Adrenal gland (tissue), 12 donors: Measurements from ENCODE around the gene ZNF516. TPM values are rescaled to one million over a fixed set of nuclear protein-coding genes. Genes with fewer than 3 reads are reported as not detected.

Experiments used
- DNase-seq, 7 donors: peaks; one replicate each; pipeline ENCODE4 v3.0.0-alpha.2; 2019 to 2020
- H3K27ac ChIP-seq, 5 donors: fragments of 200-600 bp; sonication (generic) in 4 of 5; 1 replicate in 3 of 5; 2 replicates in 2 of 5; pipeline versions ENCODE4 v1.5.1 to v1.8.0; 2016 to 2020; ENCODE audit warnings: mild to moderate bottlenecking in 1 of 5
- H3K27me3 ChIP-seq: fragments of 200-600 bp; 2 replicates; pipeline ENCODE4 v1.8.0; 2021
- H3K36me3 ChIP-seq, 2 donors: fragments of 200-600 bp; replicated peaks in 1 of 2; 1 replicate in 1 of 2; 2 replicates in 1 of 2; pipeline versions ENCODE4 v1.5.1 to v1.8.0; 2018 to 2022
- H3K4me1 ChIP-seq, 2 donors: fragments of 200-600 bp; replicated peaks in 1 of 2; 1 replicate in 1 of 2; 2 replicates in 1 of 2; pipeline versions ENCODE4 v1.5.1 to v1.8.0; 2018 to 2021
- H3K4me3 ChIP-seq, 4 donors: fragments of 200-600 bp; sonication (generic) in 3 of 4; one replicate each; pipeline ENCODE4 v1.5.1; 2016 to 2018
- H3K9me3 ChIP-seq, 3 donors: fragments of 200-600 bp; sonication (generic) in 1 of 3; replicated peaks in 1 of 3; 1 replicate in 2 of 3; 2 replicates in 1 of 3; pipeline versions ENCODE4 v1.5.1 to v1.8.0; 2016 to 2021
- POLR2A ChIP-seq, 2 donors: fragments of 450-650 bp; IDR thresholded peaks; one replicate each; pipeline ENCODE4 v1.6.1; 2017; ENCODE audit warnings: antibody characterized with exemption in 2 of 2, mild to moderate bottlenecking in 2 of 2, moderate library complexity in 1 of 2
- WGBS, 4 donors: extraction: QIAGEN DNeasy Blood & Tissue Kit in 2 of 4; methylation state at CpG; one replicate each; pipeline versions ENCODE4 v1.1.5 to v1.1.7; 2013 to 2017; 5-methylcytosine and 5-hydroxymethylcytosine counted together
- intact Hi-C, 2 donors: fragments of 100-400 bp; cut with DNase I; formaldehyde crosslinking; loops; one replicate each; pipeline versions ENCODE4 v1.14.1 to v1.15.0; 2022 to 2023
- polyA plus RNA-seq, 3 donors: library from polyadenylated mRNA; stranded (reverse); fragments of 200-250 nt in 2 of 3; fragments of 350-450 nt in 1 of 3; fragmentation: Illumina TruSeq in 1 of 3; extraction: RNeasy Lipid Tissue Mini Kit (QIAGEN cat#74804) in 1 of 3; gene quantifications; one replicate each; pipeline ENCODE4 v1.2.3, GENCODE V29; 2013 to 2014
- total RNA-seq, 9 donors: library from RNA; depleted of rRNA in 4 of 9; stranded (reverse); fragments of >200 nt in 4 of 9; fragments of 120-200 nt in 1 of 9; fragmentation: NEBNext Ultra II Directional in 1 of 9; extraction: Animal tissue kit (Norgen Biotek cat#: 25700) in 1 of 9; gene quantifications; one replicate each; pipeline versions ENCODE4 v1.1.0 to v1.2.4, GENCODE V29; 2013 to 2023
- TF ChIP-seq, protein P1 (sequence below), 6 experiments: fragments of 450-650 bp in 4 of 6; fragments of 200-600 bp in 2 of 6; sonication (generic) in 1 of 6; IDR thresholded peaks; 1 replicate in 5 of 6; 2 replicates in 1 of 6; pipeline versions ENCODE4 v1.5.1 to v1.8.0; 2016 to 2021; ENCODE audit warnings: antibody characterized with exemption in 6 of 6, mild to moderate bottlenecking in 2 of 6, moderate library complexity in 1 of 6
- donor health status: healthy with polysubstance abuse.
- donor health status: Bipolar disorder and iron deficiency.
- donor health status: DM: yes; HTN: yes; CAD: no.
- donor health status: DM: no; HTN: no; CAD: no.
- donor health status: DM: no; HTN: no; CAD: no.
- donor health status: DM: yes; HTN: yes; CAD: no.

The ZNF516 gene
- total and polyA plus RNA-seq, 12 donors = 8.6 to 60.1 (median 31.0) TPM

DNA sequence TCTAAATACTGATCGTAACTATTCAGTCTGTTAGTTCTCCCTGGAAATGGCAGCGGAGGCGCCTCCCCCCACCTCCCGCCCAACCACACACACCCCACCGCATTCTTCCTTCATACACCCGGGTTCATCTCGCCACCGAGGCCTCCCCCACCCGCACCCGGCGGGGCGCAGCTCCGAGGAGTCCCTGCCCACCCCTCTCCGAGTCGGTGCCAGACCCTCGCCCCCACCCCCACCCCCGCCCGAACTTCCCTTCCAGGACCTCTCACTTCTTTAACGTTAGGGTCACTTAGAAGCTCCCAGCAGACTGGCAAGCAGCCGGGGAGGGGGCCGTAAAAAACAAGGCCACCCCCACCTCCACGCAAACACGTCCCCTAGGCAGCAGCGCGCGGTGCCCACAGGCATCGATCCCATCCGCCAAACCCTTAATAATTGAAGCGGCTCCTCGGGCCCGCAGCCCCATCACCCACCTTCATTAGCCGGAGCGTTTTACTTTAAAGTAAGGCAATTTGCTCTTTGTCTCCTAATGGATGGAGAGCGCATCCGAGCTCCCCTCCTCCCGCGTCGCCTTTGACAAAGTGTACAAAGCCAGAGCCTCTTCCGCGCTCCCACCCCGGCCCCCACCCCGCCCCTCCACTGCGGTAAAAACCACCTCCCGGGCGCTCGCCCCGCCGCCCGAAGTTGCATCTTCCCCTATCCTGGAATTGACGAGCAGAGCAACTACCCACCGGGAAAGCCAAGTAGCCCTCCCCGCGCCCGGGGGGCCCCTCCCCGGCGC lies 624 bp downstream of the ZNF516 start:
- no peaks in the 10 kb centered on the region for H3K27me3 ChIP-seq
- H3K4me1 ChIP-seq = peaks cover 13% of the 10 kb centered on the region in 2 donors
- 0 to 1% (median 1%) methylated on average over 11 to 56 of the region's 56 CpGs for WGBS, 4 donors
- peak overlapping the region in 3 of 4 donors; percentile 36 to 95 (median 61) for H3K4me3 ChIP-seq
- H3K36me3 ChIP-seq = no peaks in the 10 kb centered on the region
- DNase-seq = peak in 6 of 7 donors; percentile 42 to 64 (median 52)
- TF ChIP-seq, protein P1, sequence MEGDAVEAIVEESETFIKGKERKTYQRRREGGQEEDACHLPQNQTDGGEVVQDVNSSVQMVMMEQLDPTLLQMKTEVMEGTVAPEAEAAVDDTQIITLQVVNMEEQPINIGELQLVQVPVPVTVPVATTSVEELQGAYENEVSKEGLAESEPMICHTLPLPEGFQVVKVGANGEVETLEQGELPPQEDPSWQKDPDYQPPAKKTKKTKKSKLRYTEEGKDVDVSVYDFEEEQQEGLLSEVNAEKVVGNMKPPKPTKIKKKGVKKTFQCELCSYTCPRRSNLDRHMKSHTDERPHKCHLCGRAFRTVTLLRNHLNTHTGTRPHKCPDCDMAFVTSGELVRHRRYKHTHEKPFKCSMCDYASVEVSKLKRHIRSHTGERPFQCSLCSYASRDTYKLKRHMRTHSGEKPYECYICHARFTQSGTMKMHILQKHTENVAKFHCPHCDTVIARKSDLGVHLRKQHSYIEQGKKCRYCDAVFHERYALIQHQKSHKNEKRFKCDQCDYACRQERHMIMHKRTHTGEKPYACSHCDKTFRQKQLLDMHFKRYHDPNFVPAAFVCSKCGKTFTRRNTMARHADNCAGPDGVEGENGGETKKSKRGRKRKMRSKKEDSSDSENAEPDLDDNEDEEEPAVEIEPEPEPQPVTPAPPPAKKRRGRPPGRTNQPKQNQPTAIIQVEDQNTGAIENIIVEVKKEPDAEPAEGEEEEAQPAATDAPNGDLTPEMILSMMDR (IDR thresholded peaks at IDR 0.05) = no peak
- TF ChIP-seq POLR2A (IDR thresholded peaks at IDR 0.05) = no peak
- H3K27ac ChIP-seq = peak overlapping the region in 4 of 5 donors; percentile 84 to 95 (median 92)
- intact Hi-C loops = no loop called here
- no peaks in the 10 kb centered on the region for H3K9me3 ChIP-seq

DNA sequence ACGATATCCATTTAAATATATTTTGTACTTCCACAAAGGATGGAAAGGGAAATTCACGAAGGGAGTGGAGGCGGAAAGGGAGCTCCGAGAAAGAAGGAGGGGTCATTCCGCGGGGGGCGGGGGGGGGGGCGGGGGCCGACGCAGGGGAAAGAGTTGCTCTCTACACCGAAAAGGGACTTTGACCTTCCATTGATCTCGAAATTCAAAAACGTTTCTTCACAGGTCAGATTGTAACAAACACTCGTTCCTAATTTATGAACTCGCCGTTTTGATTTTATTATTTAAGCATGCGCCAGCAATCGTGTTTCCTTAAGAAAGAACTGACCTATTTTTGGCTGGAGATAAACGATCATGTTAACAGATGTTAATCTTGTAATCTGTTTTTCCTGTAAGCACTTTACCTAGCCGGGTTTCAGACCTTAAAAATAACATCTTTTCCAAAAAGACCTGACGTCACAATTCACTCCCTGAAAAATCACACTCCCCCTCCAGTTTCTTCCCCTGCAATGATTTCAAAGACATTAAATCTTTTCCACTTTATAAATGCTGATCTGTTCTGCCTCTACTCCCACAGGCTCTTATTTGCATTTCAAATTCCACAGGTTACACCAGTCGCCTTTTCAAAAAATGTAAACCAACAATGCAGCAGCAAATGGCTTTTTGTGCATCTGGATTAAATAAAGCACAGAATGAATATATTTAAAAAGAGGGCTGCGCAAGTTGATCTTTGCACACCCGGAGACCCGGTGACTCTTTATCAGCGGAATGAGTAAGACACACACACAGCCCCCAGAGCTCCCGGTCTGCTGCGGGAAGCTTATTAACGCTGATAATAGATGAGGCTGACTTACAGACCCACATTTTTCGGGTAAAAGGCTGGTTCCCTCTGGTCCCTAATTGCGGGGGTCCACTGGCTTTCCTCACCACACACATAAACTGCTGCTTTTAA lies 1.6 kb downstream of the ZNF516 start:
- Histone ChIP-seq H3K27ac (peak overlapping the region; percentile 68 to 95 (median 89)), H3K4me3 (peak overlapping the region; percentile 3 to 95 (median 48))

DNA sequence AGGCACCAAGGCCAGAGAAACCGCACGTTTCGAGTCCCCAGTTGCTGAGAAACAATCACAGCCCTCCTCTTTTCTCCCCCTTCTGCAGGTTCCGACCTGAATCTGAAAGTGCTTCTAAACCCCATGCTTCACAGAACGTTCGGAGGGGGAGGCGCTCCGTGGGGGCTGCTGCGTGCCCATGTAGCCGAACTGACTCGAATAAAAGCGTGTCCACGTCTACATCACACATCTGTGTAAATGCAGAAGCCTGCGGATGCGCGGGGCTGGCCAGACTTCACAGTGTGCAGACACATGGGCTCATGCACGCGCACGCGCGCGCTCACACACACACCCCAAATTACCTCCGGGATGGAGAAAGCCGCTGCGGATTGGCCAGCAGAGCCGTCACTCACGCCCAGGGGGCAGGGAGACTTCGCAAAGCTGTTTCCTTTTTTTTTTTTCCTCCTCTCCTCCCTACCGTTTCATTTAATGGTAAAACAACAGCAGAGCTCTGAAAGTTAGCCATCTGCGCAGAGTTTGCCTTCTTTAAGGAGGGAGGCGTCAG lies 2.3 kb downstream of the ZNF516 start:
- peaks cover 13 to 29% of the 10 kb centered on the region in 2 donors for H3K4me1 ChIP-seq
- no peaks in the 10 kb centered on the region for H3K27me3 ChIP-seq
- peak; percentile 98 to 100 (median 100) for DNase-seq
- H3K4me3 ChIP-seq = peak overlapping the region; percentile 30 to 95 (median 48)
- H3K27ac ChIP-seq = peak overlapping the region; percentile 58 to 95 (median 89)
- WGBS, 4 donors = 0 to 1% (median 0%) methylated on average over 21 to 31 of the region's 31 CpGs
- H3K36me3 ChIP-seq = no peaks in the 10 kb centered on the region
- H3K9me3 ChIP-seq = no peaks in the 10 kb centered on the region
- TF ChIP-seq, protein P1 (IDR thresholded peaks at IDR 0.05) = no peak
- peak in 1 of 2 donors; percentile 75 for TF ChIP-seq POLR2A (IDR thresholded peaks at IDR 0.05)
- intact Hi-C loops = no loop called here

More for the DNA sequence above, 1.6 kb downstream of the ZNF516 start:
- intact Hi-C loops = no loop called here
- H3K9me3 ChIP-seq = no peaks in the 10 kb centered on the region
- no peaks in the 10 kb centered on the region for H3K27me3 ChIP-seq
- no peaks in the 10 kb centered on the region for H3K36me3 ChIP-seq
- H3K4me1 ChIP-seq = peaks cover 13 to 22% of the 10 kb centered on the region in 2 donors
- peak in 6 of 7 donors; percentile 51 to 69 (median 57) for DNase-seq
- 0 to 2% (median 0%) methylated on average over 30 to 31 of the region's 31 CpGs for WGBS, 4 donors
- TF ChIP-seq POLR2A (IDR thresholded peaks at IDR 0.05) = peak in 1 of 2 donors; percentile 68
- TF ChIP-seq, protein P1 (IDR thresholded peaks at IDR 0.05) = no peak
